H9 (cell line): ENCODE measurements around the gene PNPLA6. TPM values are rescaled to one million over a fixed set of nuclear protein-coding genes. Genes with fewer than 3 reads are reported as not detected.

Experiments
- DNase-seq: peaks from one replicate; pipeline ENCODE4 v3.0.0-alpha.2; 2017
- H2AFZ ChIP-seq: one replicate; pipeline ENCODE4 v1.6.1; 2013; ENCODE audit warnings: mild to moderate bottlenecking, low read length, control low read depth, moderate library complexity
- H2AK5ac ChIP-seq: 2 replicates; pipeline ENCODE4 v1.6.1; 2013; ENCODE audit warnings: low read length, control low read depth, mixed read lengths; ENCODE audit not compliant: insufficient read length
- H2BK120ac ChIP-seq: one replicate; pipeline ENCODE4 v1.6.1; 2013; ENCODE audit warnings: low read depth, mild to moderate bottlenecking, low read length, control low read depth, inconsistent platforms; ENCODE audit not compliant: poor library complexity, severe bottlenecking
- H2BK12ac ChIP-seq: 2 replicates; pipeline ENCODE4 v1.6.1; 2013; ENCODE audit warnings: low read length, control low read depth, mixed read lengths, low read depth; ENCODE audit not compliant: insufficient read length
- H2BK15ac ChIP-seq: 2 replicates; pipeline ENCODE4 v1.6.1; 2013; ENCODE audit warnings: low read depth, low read length, control low read depth
- H2BK20ac ChIP-seq: one replicate; pipeline ENCODE4 v1.6.1; 2013; ENCODE audit warnings: low read depth, mild to moderate bottlenecking, low read length, control low read depth, inconsistent platforms; ENCODE audit not compliant: poor library complexity, severe bottlenecking
- H2BK5ac ChIP-seq: 2 replicates; pipeline ENCODE4 v1.6.1; 2013; ENCODE audit warnings: low read length, control low read depth, mixed read lengths; ENCODE audit not compliant: insufficient read length
- H3K14ac ChIP-seq: 2 replicates; pipeline ENCODE4 v1.6.1; 2013; ENCODE audit warnings: low read length, control low read depth; ENCODE audit not compliant: insufficient read depth
- H3K18ac ChIP-seq: 2 replicates; pipeline ENCODE4 v1.6.1; 2013; ENCODE audit warnings: low read depth, mild to moderate bottlenecking, mixed read lengths, low read length, control low read depth; ENCODE audit not compliant: insufficient read length
- H3K23ac ChIP-seq: 2 replicates; pipeline ENCODE4 v1.6.1; 2013; ENCODE audit warnings: low read length, control low read depth, mixed read lengths, low read depth; ENCODE audit not compliant: insufficient read length
- H3K23me2 ChIP-seq: 2 replicates; pipeline ENCODE4 v1.6.1; 2013; ENCODE audit warnings: low read depth, mild to moderate bottlenecking, mixed read lengths, low read length, control low read depth; ENCODE audit not compliant: insufficient read length, poor library complexity, severe bottlenecking
- H3K27ac ChIP-seq: 2 replicates; pipeline ENCODE4 v1.5.1; 2013; ENCODE audit warnings: low read length, control low read depth, mixed read lengths, low read depth; ENCODE audit not compliant: insufficient read length
- H3K27me3 ChIP-seq: 2 replicates; pipeline ENCODE4 v1.6.1; 2013; ENCODE audit warnings: low read length, control low read depth, inconsistent platforms; ENCODE audit not compliant: insufficient read depth
- H3K4ac ChIP-seq: 2 replicates; pipeline ENCODE4 v1.6.1; 2013; ENCODE audit warnings: low read depth, mild to moderate bottlenecking, control low read depth, inconsistent platforms, low read length, moderate library complexity
- H3K4me1 ChIP-seq: 2 replicates; pipeline ENCODE4 v1.6.1; 2013; ENCODE audit warnings: low read length, control low read depth, inconsistent platforms; ENCODE audit not compliant: insufficient read depth
- H3K4me2 ChIP-seq: 2 replicates; pipeline ENCODE4 v1.6.1; 2013; ENCODE audit warnings: low read length, control low read depth, mixed read lengths; ENCODE audit not compliant: insufficient read length, insufficient read depth
- H3K56ac ChIP-seq: 2 replicates; pipeline ENCODE4 v1.6.1; 2013; ENCODE audit warnings: low read depth, mild to moderate bottlenecking, mixed read lengths, low read length, control low read depth; ENCODE audit not compliant: insufficient read length
- H3K79me1 ChIP-seq: 2 replicates; pipeline ENCODE4 v1.6.1; 2013; ENCODE audit warnings: low read depth, mild to moderate bottlenecking, moderate library complexity, low read length, control low read depth, inconsistent platforms; ENCODE audit not compliant: insufficient read depth, poor library complexity, severe bottlenecking
- H3K79me2 ChIP-seq: 2 replicates; pipeline ENCODE4 v1.6.1; 2013; ENCODE audit warnings: low read length, control low read depth, inconsistent platforms; ENCODE audit not compliant: insufficient read depth
- H3K9ac ChIP-seq: 2 replicates; pipeline ENCODE4 v1.6.1; 2013; ENCODE audit warnings: low read length, control low read depth, mixed read lengths; ENCODE audit not compliant: insufficient read length; ENCODE audit errors: extremely low read depth
- H3K9me3 ChIP-seq: one replicate; pipeline ENCODE4 v1.6.1; 2013; ENCODE audit warnings: low read depth, low read length, inconsistent platforms; ENCODE audit not compliant: control insufficient read depth
- H3T11ph ChIP-seq: one replicate; pipeline ENCODE4 v1.6.1; 2013; ENCODE audit warnings: mild to moderate bottlenecking, low read length, control low read depth, inconsistent platforms
- H4K20me1 ChIP-seq: one replicate; pipeline ENCODE4 v1.6.1; 2013; ENCODE audit not compliant: control insufficient read depth, insufficient read length, insufficient read depth
- H4K5ac ChIP-seq: 2 replicates; pipeline ENCODE4 v1.6.1; 2013; ENCODE audit warnings: low read depth, mild to moderate bottlenecking, mixed read lengths, low read length, control low read depth; ENCODE audit not compliant: insufficient read length
- H4K8ac ChIP-seq: replicated peaks from 2 replicates; pipeline ENCODE4 v1.6.1; 2013; ENCODE audit warnings: low read length, control low read depth, mixed read lengths, low read depth; ENCODE audit not compliant: insufficient read length
- H4K91ac ChIP-seq: 2 replicates; pipeline ENCODE4 v1.6.1; 2013; ENCODE audit warnings: low read depth, mild to moderate bottlenecking, moderate library complexity, mixed read lengths, low read length, control low read depth; ENCODE audit not compliant: insufficient read length
- H3K27ac Mint-ChIP-seq, 3 experiments: 2 replicates in 2 of 3; 3 replicates in 1 of 3; pipeline ENCODE4 v1.8.0; 2020 to 2021; ENCODE audit warnings: mixed read lengths in 3 of 3, mild to moderate bottlenecking in 1 of 3, moderate library complexity in 1 of 3
- H3K27me3 Mint-ChIP-seq: 2 replicates; pipeline ENCODE4 v1.8.0; 2021; ENCODE audit warnings: low read depth, mild to moderate bottlenecking, moderate library complexity, mixed read lengths
- H3K36me3 Mint-ChIP-seq, 3 experiments: 2 replicates in 2 of 3; 3 replicates in 1 of 3; pipeline ENCODE4 v1.8.0; 2020 to 2021; ENCODE audit warnings: low read depth in 3 of 3, mixed read lengths in 3 of 3; ENCODE audit not compliant: insufficient read depth in 1 of 3
- H3K4me1 Mint-ChIP-seq, 2 experiments: 2 replicates each; pipeline ENCODE4 v1.8.0; 2020; ENCODE audit warnings: mixed read lengths in 2 of 2
- H3K4me3 Mint-ChIP-seq, 2 experiments: 2 replicates in 1 of 2; 3 replicates in 1 of 2; pipeline ENCODE4 v1.8.0; 2020 to 2021; ENCODE audit warnings: mild to moderate bottlenecking in 2 of 2, mixed read lengths in 2 of 2, moderate library complexity in 1 of 2
- H3K9me3 Mint-ChIP-seq, 2 experiments: 2 replicates in 1 of 2; 3 replicates in 1 of 2; pipeline ENCODE4 v1.8.0; 2020; ENCODE audit warnings: mild to moderate bottlenecking in 2 of 2, mixed read lengths in 2 of 2, moderate library complexity in 1 of 2
- CTCF ChIP-seq: fragments of 200-600 bp; sonication (generic); conservative IDR thresholded peaks from 3 replicates; pipeline ENCODE4 v1.8.0; 2021; ENCODE audit warnings: antibody characterized with exemption, mild to moderate bottlenecking
- WGBS: extraction: QIAGEN DNeasy Blood & Tissue Kit; methylation state at CpG from one replicate; pipeline ENCODE4 v1.1.7; 2013; ENCODE audit warnings: missing lambda C conversion rate, low lambda C conversion rate, mixed read lengths; ENCODE audit not compliant: insufficient read length; ENCODE audit errors: extremely low coverage; 5-methylcytosine and 5-hydroxymethylcytosine counted together
- total RNA-seq: library from RNA; stranded (reverse); gene quantifications from 2 replicates; pipeline ENCODE4 v1.2.1, GENCODE V29; 2021

PNPLA6 gene
- total RNA-seq, 1 experiment from 2014 or later: 130 TPM

DNA sequence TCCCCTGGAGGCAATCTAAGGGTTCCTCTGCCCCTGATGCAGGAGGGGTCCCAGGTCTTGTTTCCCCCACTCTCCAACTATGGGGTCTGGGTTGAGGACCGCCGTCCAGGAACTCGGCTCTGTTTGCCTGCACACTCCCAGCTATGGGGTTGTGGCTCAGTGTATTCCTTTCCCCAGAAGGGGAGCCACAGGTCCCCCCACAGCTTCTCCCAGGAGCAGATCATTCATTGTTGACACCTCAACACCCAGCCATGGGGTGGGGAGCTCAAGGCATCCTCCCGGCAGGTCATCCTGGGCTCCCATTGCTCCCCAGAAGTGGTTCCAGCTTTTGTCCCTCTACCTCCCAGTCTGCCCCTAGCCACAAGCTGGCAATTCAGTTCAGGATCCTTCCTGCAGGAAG lies 18.6 kb upstream of the PNPLA6 start:
- Histone ChIP-seq H3K56ac (no peak overlapping the region), H3K14ac (no peak overlapping the region), H2BK120ac (no peak overlapping the region), H3K23me2 (peaks cover 10% of the 10 kb centered on the region), H4K5ac (no peak overlapping the region), H3T11ph (no peak overlapping the region), H2AFZ (no peak overlapping the region), H3K9me3 (no peaks in the 10 kb centered on the region), H2AK5ac (no peak overlapping the region), H3K27me3 (no peaks in the 10 kb centered on the region), H3K4me1 (0 out of 2 replicates have a peak, but pooled peaks cover 4% of the 10 kb centered on the region), H2BK15ac (no peak overlapping the region), H3K27ac (no peak overlapping the region), H2BK5ac (no peak overlapping the region), H2BK12ac (no peak overlapping the region), H3K79me2 (0 out of 2 replicates have a peak, but pooled peaks cover 2% of the 10 kb centered on the region), H3K18ac (no peak overlapping the region), H3K23ac (no peak overlapping the region), H3K4me2 (peak overlapping the region; percentile 74), H3K79me1 (no peaks in the 10 kb centered on the region), H3K9ac (peak overlapping the region; percentile 58), H4K91ac (no peak overlapping the region), H2BK20ac (no peak overlapping the region), H4K8ac (no peak overlapping the region), H4K20me1 (no peaks in the 10 kb centered on the region), H3K4ac (no peak overlapping the region)
- Mint-ChIP-seq H3K4me1 (peaks cover 14 to 27% of the 10 kb centered on the region in 2 experiments), H3K27me3 (no peaks in the 10 kb centered on the region; the same call in 1 of the 2 replicates), H3K36me3 (peaks cover 3 to 18% (median 13%) of the 10 kb centered on the region in 3 experiments; a peak in 5 of 7 replicates), H3K9me3 (no peaks in the 10 kb centered on the region; a peak in 1 of 5 replicates), H3K4me3 (peak overlapping the region; percentile 76 to 87), H3K27ac (peak overlapping the region in 2 of 3 experiments; percentile 24 to 82; a peak in 2 of 7 replicates)
- no CpG with 5 or more reads among the region's 4 CpGs for WGBS
- TF ChIP-seq CTCF: no peak
- no peak for DNase-seq
